ENCODE measurements around the gene DNALI1.

Gene DNALI1

GRCh38 chr1:37605061-37605650, 48.4 kb downstream of the DNALI1 start:
- no peak for DNase-seq

- no peak for DNase-seq
Observed at GRCh38 chr1:37605806-37606474, 49.2 kb downstream of the DNALI1 start.

DNA sequence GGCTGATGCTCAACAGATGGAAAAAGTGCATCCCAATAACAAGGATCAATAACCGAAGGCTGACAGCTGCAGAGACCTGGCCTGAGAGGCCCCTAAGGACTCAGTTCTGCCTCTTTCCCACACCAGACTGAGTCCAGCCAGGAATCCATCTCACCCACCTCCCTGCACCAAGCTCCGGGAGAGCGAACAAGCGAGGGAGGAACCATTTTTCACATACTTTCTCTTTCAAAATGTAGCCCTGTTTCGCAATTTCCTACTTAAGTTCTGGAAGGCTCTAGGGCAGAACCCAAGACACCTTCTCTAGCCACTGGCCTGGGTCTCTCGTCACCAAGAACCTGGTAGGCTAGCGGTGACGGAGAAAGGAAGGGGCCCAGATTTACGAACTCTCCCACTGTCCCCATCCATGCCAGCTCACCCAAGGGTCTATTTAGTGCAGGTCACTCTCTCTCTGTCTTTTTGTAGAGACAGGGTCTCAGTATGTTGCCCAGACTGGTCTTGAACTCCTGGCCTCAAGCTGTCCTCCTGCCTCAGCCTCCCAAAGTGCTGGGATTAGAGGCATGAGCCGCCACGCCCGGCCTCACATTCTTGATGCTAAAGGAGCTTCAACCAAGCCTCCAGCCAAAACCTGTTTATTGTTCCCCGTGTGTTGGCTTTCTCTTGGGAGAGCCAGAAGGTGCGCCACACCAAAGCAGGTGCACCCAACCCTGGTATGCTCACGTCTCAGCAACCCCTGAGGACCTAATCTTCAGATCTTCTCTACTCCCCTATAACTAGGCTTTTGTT, 49.9 kb downstream of the DNALI1 start:
- no peak for DNase-seq

DNA sequence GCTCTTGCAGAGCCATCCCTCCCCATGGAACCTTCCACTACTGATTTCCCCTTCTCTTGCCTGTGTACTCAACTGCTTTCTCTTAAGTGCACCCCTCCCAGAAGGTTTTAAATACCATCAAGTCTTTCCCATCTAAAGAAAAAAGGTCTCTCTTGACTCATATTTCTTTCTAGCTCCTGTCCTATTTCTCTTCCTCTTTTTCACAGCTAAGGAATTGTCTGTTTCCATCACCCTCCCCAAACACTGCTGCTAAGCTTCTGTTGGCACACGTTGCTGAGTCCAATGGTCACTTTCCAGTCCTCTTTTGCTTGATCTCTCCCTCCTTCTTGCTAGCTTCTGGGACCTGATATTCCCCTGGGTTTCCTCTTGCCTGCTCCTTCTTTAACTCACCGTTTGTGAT, 52.3 kb downstream of the DNALI1 start:
- DNase-seq: no peak

- no peak for DNase-seq
Observed at GRCh38 chr1:37609994-37610393, 53.3 kb downstream of the DNALI1 start.

- DNase-seq: no peak
Observed at GRCh38 chr1:37612186-37612585, 55.4 kb downstream of the DNALI1 start.

DNA sequence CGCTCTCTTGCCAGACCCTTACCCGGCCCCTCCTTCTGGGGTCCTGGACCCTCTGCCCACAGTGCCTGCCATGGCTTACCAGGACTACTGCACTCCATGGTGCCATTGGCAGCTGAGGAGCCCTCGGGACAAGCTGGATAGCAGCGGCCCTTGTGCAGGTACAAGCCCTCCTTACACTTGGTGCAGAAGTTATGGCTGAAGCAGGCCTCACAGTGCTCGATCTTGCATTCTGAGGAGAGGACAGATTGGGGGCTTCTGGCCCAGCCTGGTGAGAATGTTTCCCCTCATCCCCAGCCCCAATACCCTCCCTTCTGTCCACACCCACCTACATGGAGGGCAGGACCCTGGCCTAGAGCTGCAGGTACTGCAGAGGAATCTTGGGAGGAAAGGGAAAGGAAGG, 57.4 kb downstream of the DNALI1 start:
- DNase-seq: no peak

- DNase-seq: no peak
Observed at GRCh38 chr1:37616330-37616729, 59.6 kb downstream of the DNALI1 start.

All from RPMI8226 (cell line).